Karpas-422 (cell line): ENCODE measurements around the gene SSNA1. TPM values are rescaled to one million over a fixed set of nuclear protein-coding genes. Genes with fewer than 3 reads are reported as not detected.

Source experiments
- DNase-seq: peaks from one replicate; pipeline ENCODE4 v3.0.0-alpha.2; 2015
- H2AFZ ChIP-seq: fragments of 200-600 bp; sonication (generic); 2 replicates; pipeline ENCODE4 v1.6.1; 2014; ENCODE audit warnings: antibody characterized with exemption, low read length, mixed read lengths
- H3K27ac ChIP-seq: fragments of 200-600 bp; sonication (generic); 2 replicates; pipeline ENCODE4 v1.5.1; 2014; ENCODE audit warnings: mild to moderate bottlenecking, low read length, moderate library complexity
- H3K27me3 ChIP-seq: fragments of 200-600 bp; sonication (generic); 2 replicates; pipeline ENCODE4 v1.6.1; 2014; ENCODE audit warnings: low read length, mixed read lengths
- H3K36me3 ChIP-seq: fragments of 200-600 bp; sonication (generic); 2 replicates; pipeline ENCODE4 v1.6.1; 2014; ENCODE audit warnings: low read length, mixed read lengths; ENCODE audit not compliant: insufficient read depth
- H3K4me1 ChIP-seq: fragments of 200-600 bp; sonication (generic); 2 replicates; pipeline ENCODE4 v1.6.1; 2014; ENCODE audit warnings: mild to moderate bottlenecking, low read length, mixed read lengths
- H3K4me2 ChIP-seq: fragments of 200-600 bp; sonication (generic); 2 replicates; pipeline ENCODE4 v1.6.1; 2014; ENCODE audit warnings: low read length, low read depth, mild to moderate bottlenecking; ENCODE audit not compliant: poor library complexity, severe bottlenecking
- H3K4me3 ChIP-seq: fragments of 200-600 bp; sonication (generic); 2 replicates; pipeline ENCODE4 v1.5.1; 2014; ENCODE audit warnings: mild to moderate bottlenecking, antibody characterized with exemption, low read length, mixed read lengths
- H3K79me2 ChIP-seq: fragments of 200-600 bp; sonication (generic); 2 replicates; pipeline ENCODE4 v1.6.1; 2014; ENCODE audit warnings: mild to moderate bottlenecking, low read length, mixed read lengths
- H3K9ac ChIP-seq: fragments of 200-600 bp; sonication (generic); 2 replicates; pipeline ENCODE4 v1.6.0; 2014; ENCODE audit warnings: low read length
- H3K9me2 ChIP-seq: fragments of 200-600 bp; sonication (generic), shearing (Covaris generic); replicated peaks from 2 replicates; pipeline ENCODE4 v1.6.0; 2014; ENCODE audit warnings: mild to moderate bottlenecking, low read length, moderate library complexity; ENCODE audit not compliant: insufficient read depth
- H3K9me3 ChIP-seq: fragments of 300-700, 200-600 bp; sonication (generic); 2 replicates; pipeline ENCODE4 v1.6.1; 2014; ENCODE audit warnings: low read length, mixed read lengths
- H4K20me1 ChIP-seq: fragments of 200-600 bp; sonication (generic); 2 replicates; pipeline ENCODE4 v1.6.1; 2014; ENCODE audit warnings: mild to moderate bottlenecking, antibody characterized with exemption, low read length, low read depth; ENCODE audit not compliant: insufficient read depth
- total RNA-seq: library from RNA; depleted of rRNA; stranded (reverse); fragments of >200 nt; shearing (Covaris generic); gene quantifications from 2 replicates; pipeline ENCODE4 v1.2.3, GENCODE V29; 2014; ENCODE audit warnings: low replicate concordance

SSNA1 gene
- total RNA-seq, 1 experiment from 2014 or later, result 48.9 TPM

DNA sequence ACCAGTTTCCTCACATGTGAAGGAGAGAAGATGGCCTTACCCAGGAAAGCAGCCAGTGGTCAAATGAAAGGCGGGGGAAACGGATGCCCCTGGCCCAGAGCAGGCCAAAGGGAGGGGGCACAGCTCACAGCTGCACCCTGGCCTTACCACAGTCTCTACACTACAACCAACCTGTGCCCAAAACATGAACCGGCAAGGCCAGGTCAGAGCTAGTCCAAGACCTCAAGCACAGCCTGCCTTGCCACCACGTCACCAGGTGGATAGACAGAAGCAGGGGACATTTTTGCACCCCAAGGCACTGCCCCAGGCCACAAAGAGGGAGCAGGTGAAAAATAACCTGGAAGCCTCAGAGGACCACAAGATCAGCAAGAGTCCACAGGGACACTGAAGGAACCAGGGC is 45.0 kb upstream of the SSNA1 start:
- no peaks in the 10 kb centered on the region for H3K4me1 ChIP-seq
- H3K79me2 ChIP-seq, result no peaks in the 10 kb centered on the region
- no peak overlapping the region for H3K4me2 ChIP-seq
- H3K4me3 ChIP-seq, result no peak overlapping the region
- H3K27me3 ChIP-seq, result no peaks in the 10 kb centered on the region
- H3K9me3 ChIP-seq, result no peaks in the 10 kb centered on the region
- no peak overlapping the region for H3K27ac ChIP-seq
- no peak for DNase-seq
- no peaks in the 10 kb centered on the region for H3K36me3 ChIP-seq
- H3K9ac ChIP-seq, result no peak overlapping the region
- no peaks in the 10 kb centered on the region for H3K9me2 ChIP-seq
- no peaks in the 10 kb centered on the region for H4K20me1 ChIP-seq
- no peak overlapping the region for H2AFZ ChIP-seq

DNA sequence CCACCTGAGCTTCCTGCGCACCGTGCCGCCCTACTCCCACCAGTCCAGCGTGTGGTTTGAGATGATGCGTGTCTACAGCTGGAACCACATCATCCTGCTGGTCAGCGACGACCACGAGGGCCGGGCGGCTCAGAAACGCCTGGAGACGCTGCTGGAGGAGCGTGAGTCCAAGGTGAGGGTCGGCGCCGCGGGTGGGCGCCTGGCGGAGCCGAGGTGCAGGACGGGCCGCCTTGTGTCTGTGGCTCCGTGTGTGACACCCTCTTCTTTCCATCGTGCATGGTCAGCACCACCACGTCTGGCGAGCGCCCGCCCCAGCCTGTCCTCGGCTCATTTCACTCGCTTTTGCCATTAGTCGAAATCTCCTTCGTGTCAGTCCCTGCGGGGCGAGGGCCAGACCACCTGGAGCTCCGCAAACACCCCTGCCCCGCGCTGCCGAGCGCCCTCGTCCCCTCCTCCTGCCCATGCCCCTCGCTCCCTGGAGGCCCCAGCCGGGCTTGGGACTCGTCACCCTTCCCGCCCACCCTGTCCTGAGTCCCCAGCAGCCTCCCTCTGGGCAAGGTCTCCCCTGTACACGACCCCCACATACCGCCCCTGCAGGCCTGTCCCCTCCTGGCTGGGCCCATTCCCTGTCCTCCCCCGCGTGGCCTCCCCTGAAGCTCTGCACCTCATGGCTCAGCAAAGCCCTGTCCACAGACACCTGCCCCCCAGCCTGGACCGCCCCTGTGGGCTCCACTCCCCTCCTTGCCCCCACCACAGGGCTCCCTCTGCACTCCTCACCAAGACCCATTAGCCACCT is 42.5 kb upstream of the SSNA1 start:
- Histone ChIP-seq H3K36me3 (no peaks in the 10 kb centered on the region), H2AFZ (no peak overlapping the region), H3K4me2 (no peak overlapping the region), H3K9me2 (no peaks in the 10 kb centered on the region), H3K27me3 (no peaks in the 10 kb centered on the region), H3K9ac (no peak overlapping the region), H3K79me2 (no peaks in the 10 kb centered on the region), H3K4me1 (peaks cover 7% of the 10 kb centered on the region), H4K20me1 (no peaks in the 10 kb centered on the region), H3K27ac (no peak overlapping the region), H3K4me3 (no peak overlapping the region), H3K9me3 (no peaks in the 10 kb centered on the region)
- DNase-seq, result no peak

DNA sequence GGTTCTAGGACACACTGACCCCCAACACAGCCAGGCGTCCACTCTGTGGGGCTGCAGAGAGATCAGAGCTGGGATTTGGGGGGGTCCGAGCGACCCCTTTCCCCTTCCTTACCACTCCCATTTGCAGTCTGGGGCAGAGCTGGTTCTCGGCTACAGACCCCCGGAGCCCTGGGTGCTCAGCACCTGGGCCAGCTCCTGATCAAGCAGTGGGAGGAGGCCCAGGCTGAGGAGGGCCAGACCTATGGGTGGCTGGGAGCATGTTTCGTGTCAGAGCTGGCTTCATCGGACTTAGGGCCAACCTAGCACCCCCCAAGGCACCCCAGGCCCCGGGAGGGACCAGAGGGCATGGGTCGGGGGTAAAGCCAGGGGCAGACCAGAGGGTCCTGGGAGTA is 42.0 kb upstream of the SSNA1 start:
- peak; percentile 62 for DNase-seq
- Histone ChIP-seq H3K4me1 (peaks cover 7% of the 10 kb centered on the region), H2AFZ (no peak overlapping the region), H3K9ac (no peak overlapping the region), H3K9me3 (no peaks in the 10 kb centered on the region), H3K27me3 (no peaks in the 10 kb centered on the region), H4K20me1 (no peaks in the 10 kb centered on the region), H3K4me3 (no peak overlapping the region), H3K36me3 (no peaks in the 10 kb centered on the region), H3K27ac (no peak overlapping the region), H3K79me2 (no peaks in the 10 kb centered on the region), H3K4me2 (no peak overlapping the region), H3K9me2 (no peaks in the 10 kb centered on the region)

DNA sequence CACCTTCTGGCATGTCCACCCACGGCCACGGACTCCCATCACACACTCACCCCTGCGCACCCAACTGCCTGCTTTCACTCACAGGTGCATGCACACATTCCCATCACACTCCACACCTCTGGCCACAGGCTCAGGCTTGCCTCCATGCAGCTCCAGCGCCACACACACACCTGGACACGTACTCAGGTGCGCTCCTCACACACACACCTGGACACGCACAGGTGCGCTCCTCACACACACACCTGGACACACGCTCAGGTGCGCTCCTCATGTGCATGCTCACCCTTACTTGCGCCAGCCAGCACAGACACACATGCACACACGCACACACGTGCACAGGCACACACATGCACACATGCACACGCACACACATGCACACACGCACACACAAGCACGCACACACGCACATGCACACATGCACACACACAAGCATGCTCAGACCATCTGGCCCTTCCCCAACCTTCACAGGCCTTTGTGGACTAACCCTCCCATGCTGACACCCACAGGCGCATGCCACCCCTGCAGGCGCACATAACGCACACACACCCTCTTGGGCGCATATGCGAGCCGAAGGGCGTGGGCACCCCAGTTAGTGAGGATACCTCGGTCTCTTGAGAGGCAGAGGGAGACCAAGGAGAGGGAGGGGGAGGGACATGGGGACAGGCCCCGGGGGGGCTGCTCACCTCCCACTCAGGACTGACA is 41.2 kb upstream of the SSNA1 start:
- Histone ChIP-seq H2AFZ (no peak overlapping the region), H3K4me2 (no peak overlapping the region), H3K4me1 (peaks cover 7% of the 10 kb centered on the region), H3K79me2 (no peaks in the 10 kb centered on the region), H3K27ac (no peak overlapping the region), H3K9me3 (no peaks in the 10 kb centered on the region), H3K4me3 (no peak overlapping the region), H3K36me3 (no peaks in the 10 kb centered on the region), H3K27me3 (no peaks in the 10 kb centered on the region), H3K9ac (no peak overlapping the region), H3K9me2 (no peaks in the 10 kb centered on the region), H4K20me1 (no peaks in the 10 kb centered on the region)
- no peak for DNase-seq

DNA sequence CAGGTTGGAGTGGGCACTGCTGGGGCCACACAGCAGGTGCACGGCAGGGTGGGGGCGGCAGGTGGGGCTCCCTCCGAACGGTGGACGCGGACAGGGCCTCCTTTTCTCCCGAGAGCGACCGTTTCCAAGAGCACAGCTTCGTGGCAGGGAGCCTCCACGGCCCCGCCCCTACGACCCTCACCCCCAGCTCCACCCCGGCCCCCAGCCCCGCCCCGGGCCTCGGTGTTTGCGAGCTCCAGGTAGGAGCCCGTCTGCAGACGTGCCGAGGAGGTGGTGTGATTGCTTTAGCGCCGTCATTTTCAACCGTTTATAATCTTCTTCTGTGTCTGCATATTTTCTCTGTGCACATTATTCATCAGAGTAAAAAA is 40.7 kb upstream of the SSNA1 start:
- Histone ChIP-seq H3K4me3 (no peak overlapping the region), H3K79me2 (no peaks in the 10 kb centered on the region), H3K36me3 (no peaks in the 10 kb centered on the region), H3K27ac (no peak overlapping the region), H4K20me1 (no peaks in the 10 kb centered on the region), H3K9ac (no peak overlapping the region), H3K9me2 (no peaks in the 10 kb centered on the region), H3K9me3 (no peaks in the 10 kb centered on the region), H3K4me1 (peaks cover 7% of the 10 kb centered on the region), H2AFZ (no peak overlapping the region), H3K27me3 (no peaks in the 10 kb centered on the region), H3K4me2 (no peak overlapping the region)
- no peak for DNase-seq

DNA sequence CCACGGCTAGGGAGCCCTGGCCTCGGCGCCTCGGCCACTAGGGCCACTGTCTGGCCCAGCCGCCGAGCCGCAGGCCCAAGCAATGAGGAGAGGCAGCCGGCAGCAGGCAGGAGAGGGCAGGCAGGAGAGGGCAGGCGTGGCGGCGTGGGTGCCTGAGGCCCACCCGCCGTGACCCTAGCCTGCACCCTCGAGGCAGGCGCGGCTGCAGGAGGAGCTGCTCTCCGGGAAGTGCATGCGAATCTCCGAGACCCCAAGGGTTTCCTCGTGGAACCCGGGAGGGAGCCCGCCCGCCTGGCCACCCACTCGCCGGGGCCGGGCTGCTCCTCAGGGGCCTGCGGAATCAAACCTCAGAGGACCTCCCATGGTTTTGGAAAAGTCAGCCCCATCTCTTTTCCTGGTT is 40.2 kb upstream of the SSNA1 start:
- Histone ChIP-seq H3K27me3 (no peaks in the 10 kb centered on the region), H3K4me3 (no peak overlapping the region), H3K4me1 (peaks cover 7% of the 10 kb centered on the region), H3K9me3 (no peaks in the 10 kb centered on the region), H3K9ac (no peak overlapping the region), H3K27ac (no peak overlapping the region), H4K20me1 (no peaks in the 10 kb centered on the region), H3K4me2 (no peak overlapping the region), H3K36me3 (no peaks in the 10 kb centered on the region), H3K9me2 (no peaks in the 10 kb centered on the region), H3K79me2 (no peaks in the 10 kb centered on the region), H2AFZ (no peak overlapping the region)
- DNase-seq, result no peak

DNA sequence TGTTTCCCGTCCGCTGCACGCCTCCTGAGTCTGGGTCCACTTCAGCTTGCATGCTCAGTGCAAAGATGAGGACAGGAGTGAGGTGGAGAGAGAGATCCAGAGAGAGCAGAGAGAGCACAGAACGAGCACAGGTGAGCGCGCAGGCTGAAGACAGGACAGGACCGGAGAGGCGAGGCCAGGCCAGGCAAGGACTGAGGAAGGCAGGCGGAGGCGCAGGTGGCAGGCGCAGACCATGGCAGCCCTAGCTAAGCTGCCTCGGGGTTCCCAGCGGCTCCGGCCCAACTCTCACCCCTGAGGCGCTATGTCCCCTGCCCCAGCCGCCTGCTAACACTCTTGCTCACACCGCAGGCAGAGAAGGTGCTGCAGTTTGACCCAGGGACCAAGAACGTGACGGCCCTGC is 39.8 kb upstream of the SSNA1 start:
- no peak overlapping the region for H3K4me3 ChIP-seq
- no peaks in the 10 kb centered on the region for H3K27me3 ChIP-seq
- no peaks in the 10 kb centered on the region for H3K36me3 ChIP-seq
- H3K4me1 ChIP-seq, result peaks cover 7% of the 10 kb centered on the region
- no peaks in the 10 kb centered on the region for H3K79me2 ChIP-seq
- H3K27ac ChIP-seq, result no peak overlapping the region
- no peaks in the 10 kb centered on the region for H3K9me3 ChIP-seq
- H2AFZ ChIP-seq, result no peak overlapping the region
- H3K9ac ChIP-seq, result no peak overlapping the region
- no peak for DNase-seq
- no peak overlapping the region for H3K4me2 ChIP-seq
- no peaks in the 10 kb centered on the region for H4K20me1 ChIP-seq
- no peaks in the 10 kb centered on the region for H3K9me2 ChIP-seq

DNA sequence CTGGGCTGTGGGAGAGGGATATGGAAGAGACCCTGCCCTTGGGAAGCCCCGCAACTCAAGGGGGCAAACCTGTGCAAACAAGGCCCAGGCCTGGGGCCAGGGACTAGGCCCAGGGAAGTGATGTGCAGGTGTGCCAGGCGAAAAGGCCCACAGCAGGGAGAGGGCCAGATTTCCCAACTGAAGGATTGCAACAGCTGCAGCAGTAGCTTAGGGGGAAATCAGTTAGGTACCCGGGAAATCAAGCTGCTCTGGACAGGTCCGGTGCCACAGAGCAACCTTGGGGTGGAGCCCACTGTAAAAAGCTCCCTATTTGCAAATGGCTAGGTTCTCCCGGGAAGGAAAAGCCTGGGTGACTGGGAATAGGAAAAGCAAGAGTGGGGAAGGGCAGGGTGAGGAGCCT is 39.1 kb upstream of the SSNA1 start:
- Histone ChIP-seq H3K4me3 (no peak overlapping the region), H3K4me2 (no peak overlapping the region), H3K4me1 (peaks cover 7% of the 10 kb centered on the region), H3K27ac (no peak overlapping the region), H2AFZ (no peak overlapping the region), H3K79me2 (no peaks in the 10 kb centered on the region), H3K27me3 (no peaks in the 10 kb centered on the region), H3K9ac (no peak overlapping the region), H3K9me3 (no peaks in the 10 kb centered on the region), H3K36me3 (no peaks in the 10 kb centered on the region), H3K9me2 (no peaks in the 10 kb centered on the region), H4K20me1 (no peaks in the 10 kb centered on the region)
- DNase-seq, result no peak
